ENCODE results near the gene MAP1B.

DNA sequence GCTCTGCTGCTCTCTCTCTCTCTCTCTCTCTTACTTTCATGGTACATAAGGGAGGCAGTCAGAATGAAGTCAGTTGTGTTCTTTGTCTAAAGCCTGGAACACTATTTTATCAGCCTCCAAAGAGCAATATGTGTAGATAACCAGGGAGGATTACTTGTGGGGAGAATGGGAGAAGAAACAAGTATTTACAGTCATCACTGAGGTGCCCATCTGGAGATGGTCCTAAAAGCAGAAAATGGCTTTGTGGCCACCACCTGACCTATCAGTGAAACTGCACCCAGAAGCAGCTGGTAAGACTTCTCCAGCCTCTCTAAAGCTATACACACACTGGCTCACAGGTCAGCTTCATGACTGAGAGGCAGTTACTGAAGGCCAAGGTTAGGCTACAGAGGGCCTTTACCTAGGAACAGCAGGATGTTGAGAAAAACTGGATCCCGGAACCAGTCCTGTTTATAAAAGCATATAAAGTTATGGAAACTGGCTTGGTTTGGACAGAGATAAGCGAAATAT lies 137.6 kb downstream of the MAP1B start:
- TF ChIP-seq, protein P1, sequence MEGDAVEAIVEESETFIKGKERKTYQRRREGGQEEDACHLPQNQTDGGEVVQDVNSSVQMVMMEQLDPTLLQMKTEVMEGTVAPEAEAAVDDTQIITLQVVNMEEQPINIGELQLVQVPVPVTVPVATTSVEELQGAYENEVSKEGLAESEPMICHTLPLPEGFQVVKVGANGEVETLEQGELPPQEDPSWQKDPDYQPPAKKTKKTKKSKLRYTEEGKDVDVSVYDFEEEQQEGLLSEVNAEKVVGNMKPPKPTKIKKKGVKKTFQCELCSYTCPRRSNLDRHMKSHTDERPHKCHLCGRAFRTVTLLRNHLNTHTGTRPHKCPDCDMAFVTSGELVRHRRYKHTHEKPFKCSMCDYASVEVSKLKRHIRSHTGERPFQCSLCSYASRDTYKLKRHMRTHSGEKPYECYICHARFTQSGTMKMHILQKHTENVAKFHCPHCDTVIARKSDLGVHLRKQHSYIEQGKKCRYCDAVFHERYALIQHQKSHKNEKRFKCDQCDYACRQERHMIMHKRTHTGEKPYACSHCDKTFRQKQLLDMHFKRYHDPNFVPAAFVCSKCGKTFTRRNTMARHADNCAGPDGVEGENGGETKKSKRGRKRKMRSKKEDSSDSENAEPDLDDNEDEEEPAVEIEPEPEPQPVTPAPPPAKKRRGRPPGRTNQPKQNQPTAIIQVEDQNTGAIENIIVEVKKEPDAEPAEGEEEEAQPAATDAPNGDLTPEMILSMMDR (IDR thresholded peaks at IDR 0.05): peak in 1 of 7 experiments; percentile 32
- TF ChIP-seq POLR2AphosphoS5 (IDR thresholded peaks at IDR 0.05) (peak in 1 of 3 donors; percentile 18), POLR2A (IDR thresholded peaks at IDR 0.05) (no peak), EP300 (IDR thresholded peaks at IDR 0.05) (no peak)
